Measurements from ENCODE around the gene AARS1.

DNA sequence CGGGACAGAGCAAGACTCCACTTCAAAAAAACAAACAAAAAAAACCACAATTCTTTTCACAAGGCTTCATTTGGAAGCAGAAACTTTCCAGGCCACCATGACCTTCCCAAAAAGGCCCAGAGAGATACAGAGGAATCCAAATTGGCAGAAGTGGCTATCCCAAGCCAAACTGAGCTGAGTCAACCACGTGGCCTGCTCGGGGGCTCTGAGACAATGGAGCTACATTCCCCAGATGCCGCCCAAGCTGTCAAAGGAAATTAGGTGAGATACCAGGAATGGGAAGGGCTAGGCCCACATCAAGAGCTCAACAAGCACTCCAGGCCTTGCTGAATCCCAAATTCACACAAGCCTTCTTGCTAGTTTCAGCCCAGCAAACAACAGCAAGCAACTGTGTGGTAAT is 31.9 kb downstream of the AARS1 start:
- TF ChIP-seq POLR2A (IDR thresholded peaks at IDR 0.05) (no peak), POLR2AphosphoS5 (IDR thresholded peaks at IDR 0.05) (no peak)
- TF ChIP-seq, protein P1, sequence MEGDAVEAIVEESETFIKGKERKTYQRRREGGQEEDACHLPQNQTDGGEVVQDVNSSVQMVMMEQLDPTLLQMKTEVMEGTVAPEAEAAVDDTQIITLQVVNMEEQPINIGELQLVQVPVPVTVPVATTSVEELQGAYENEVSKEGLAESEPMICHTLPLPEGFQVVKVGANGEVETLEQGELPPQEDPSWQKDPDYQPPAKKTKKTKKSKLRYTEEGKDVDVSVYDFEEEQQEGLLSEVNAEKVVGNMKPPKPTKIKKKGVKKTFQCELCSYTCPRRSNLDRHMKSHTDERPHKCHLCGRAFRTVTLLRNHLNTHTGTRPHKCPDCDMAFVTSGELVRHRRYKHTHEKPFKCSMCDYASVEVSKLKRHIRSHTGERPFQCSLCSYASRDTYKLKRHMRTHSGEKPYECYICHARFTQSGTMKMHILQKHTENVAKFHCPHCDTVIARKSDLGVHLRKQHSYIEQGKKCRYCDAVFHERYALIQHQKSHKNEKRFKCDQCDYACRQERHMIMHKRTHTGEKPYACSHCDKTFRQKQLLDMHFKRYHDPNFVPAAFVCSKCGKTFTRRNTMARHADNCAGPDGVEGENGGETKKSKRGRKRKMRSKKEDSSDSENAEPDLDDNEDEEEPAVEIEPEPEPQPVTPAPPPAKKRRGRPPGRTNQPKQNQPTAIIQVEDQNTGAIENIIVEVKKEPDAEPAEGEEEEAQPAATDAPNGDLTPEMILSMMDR (IDR thresholded peaks at IDR 0.05): no peak
